ENCODE data around the gene C9orf152. TPM values are rescaled to one million over a fixed set of nuclear protein-coding genes. Genes with fewer than 3 reads are reported as not detected.

The C9orf152 gene
- total RNA-seq, 3 donors from 2014 or later (not counting 1 experiment from before 2014, with no cell fraction given): not detected

DNA sequence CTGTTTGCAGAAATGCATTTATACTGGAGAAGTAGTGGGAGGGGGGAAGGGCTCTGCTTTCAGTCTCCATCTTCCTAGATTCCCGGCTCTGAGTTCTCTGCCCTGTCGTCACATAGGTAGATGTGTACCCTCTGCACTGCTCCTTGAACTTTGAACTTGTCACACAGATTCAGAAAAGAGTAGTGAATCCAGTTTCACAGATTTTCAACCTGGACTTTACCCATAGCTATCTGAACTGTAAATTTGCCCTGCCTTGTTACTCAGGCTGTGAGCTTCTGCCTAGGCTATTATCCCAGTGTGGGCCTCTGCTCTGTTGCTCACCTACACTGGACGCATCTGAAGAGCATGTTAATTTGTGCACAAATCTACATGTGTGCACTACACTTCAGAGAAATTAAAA, 12.8 kb upstream of the C9orf152 start:
- WGBS (ENCODE audit: insufficient coverage): 86% methylated on average over 3 of the region's 3 CpGs
- Histone ChIP-seq H3K9me3 (ENCODE audit: control insufficient read depth, insufficient read depth, low read length) (no peaks in the 10 kb centered on the region), H3K27me3 (ENCODE audit: control insufficient read depth, insufficient read depth, low read length) (peaks cover 3% of the 10 kb centered on the region), H3K4me1 (ENCODE audit: control insufficient read depth, insufficient read depth, low read length) (no peaks in the 10 kb centered on the region), H3K4me3 (ENCODE audit: low read length) (no peak overlapping the region), H3K36me3 (ENCODE audit: control insufficient read depth, insufficient read depth, low read length) (no peaks in the 10 kb centered on the region), H3K27ac (ENCODE audit: low read length) (no peak overlapping the region)
- no peaks in the 10 kb centered on the region for H3K36me3 Mint-ChIP-seq
- H3K4me3 Mint-ChIP-seq: no peak overlapping the region
- H3K27me3 Mint-ChIP-seq (ENCODE audit: low read depth in 2 of 2): no peaks in the 10 kb centered on the region
- intact Hi-C loops (cut with micrococcal nuclease): no loop called here
- H3K9me3 Mint-ChIP-seq: no peaks in the 10 kb centered on the region
- no peaks in the 10 kb centered on the region for H3K4me1 Mint-ChIP-seq
- TF ChIP-seq, protein P1, sequence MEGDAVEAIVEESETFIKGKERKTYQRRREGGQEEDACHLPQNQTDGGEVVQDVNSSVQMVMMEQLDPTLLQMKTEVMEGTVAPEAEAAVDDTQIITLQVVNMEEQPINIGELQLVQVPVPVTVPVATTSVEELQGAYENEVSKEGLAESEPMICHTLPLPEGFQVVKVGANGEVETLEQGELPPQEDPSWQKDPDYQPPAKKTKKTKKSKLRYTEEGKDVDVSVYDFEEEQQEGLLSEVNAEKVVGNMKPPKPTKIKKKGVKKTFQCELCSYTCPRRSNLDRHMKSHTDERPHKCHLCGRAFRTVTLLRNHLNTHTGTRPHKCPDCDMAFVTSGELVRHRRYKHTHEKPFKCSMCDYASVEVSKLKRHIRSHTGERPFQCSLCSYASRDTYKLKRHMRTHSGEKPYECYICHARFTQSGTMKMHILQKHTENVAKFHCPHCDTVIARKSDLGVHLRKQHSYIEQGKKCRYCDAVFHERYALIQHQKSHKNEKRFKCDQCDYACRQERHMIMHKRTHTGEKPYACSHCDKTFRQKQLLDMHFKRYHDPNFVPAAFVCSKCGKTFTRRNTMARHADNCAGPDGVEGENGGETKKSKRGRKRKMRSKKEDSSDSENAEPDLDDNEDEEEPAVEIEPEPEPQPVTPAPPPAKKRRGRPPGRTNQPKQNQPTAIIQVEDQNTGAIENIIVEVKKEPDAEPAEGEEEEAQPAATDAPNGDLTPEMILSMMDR (IDR thresholded peaks at IDR 0.05): no peak
- H3K27ac Mint-ChIP-seq: no peak overlapping the region
- ATAC-seq (no peak), DNase-seq (no peak)

- ATAC-seq: no peak
- TF ChIP-seq, protein P1 (IDR thresholded peaks at IDR 0.05): peak; percentile 93
- H3K4me1 Mint-ChIP-seq: no peaks in the 10 kb centered on the region
- no peaks in the 10 kb centered on the region for H3K9me3 Mint-ChIP-seq
- H3K4me3 Mint-ChIP-seq: no peak overlapping the region
- WGBS (ENCODE audit: insufficient coverage): 36% methylated on average over 9 of the region's 10 CpGs
- Histone ChIP-seq H3K9me3 (ENCODE audit: control insufficient read depth, insufficient read depth, low read length) (no peaks in the 10 kb centered on the region), H3K27ac (ENCODE audit: low read length) (no peak overlapping the region), H3K4me1 (ENCODE audit: control insufficient read depth, insufficient read depth, low read length) (no peaks in the 10 kb centered on the region), H3K27me3 (ENCODE audit: control insufficient read depth, insufficient read depth, low read length) (no peaks in the 10 kb centered on the region), H3K4me3 (ENCODE audit: low read length) (no peak overlapping the region), H3K36me3 (ENCODE audit: control insufficient read depth, insufficient read depth, low read length) (no peaks in the 10 kb centered on the region)
- H3K36me3 Mint-ChIP-seq: no peaks in the 10 kb centered on the region
- intact Hi-C loops (cut with micrococcal nuclease): loop anchor here (1.0 to 10.0 kb wide), 3 partner anchors 35 to 643 kb away; no protein-coding TSS in a partner anchor
- no peak overlapping the region for H3K27ac Mint-ChIP-seq
- peak in 1 of 2 donors; percentile 49 for DNase-seq
- H3K27me3 Mint-ChIP-seq (ENCODE audit: low read depth in 2 of 2): no peaks in the 10 kb centered on the region
Observed at GRCh38 chr9:110217656-110218099, 9.7 kb upstream of the C9orf152 start.

DNA sequence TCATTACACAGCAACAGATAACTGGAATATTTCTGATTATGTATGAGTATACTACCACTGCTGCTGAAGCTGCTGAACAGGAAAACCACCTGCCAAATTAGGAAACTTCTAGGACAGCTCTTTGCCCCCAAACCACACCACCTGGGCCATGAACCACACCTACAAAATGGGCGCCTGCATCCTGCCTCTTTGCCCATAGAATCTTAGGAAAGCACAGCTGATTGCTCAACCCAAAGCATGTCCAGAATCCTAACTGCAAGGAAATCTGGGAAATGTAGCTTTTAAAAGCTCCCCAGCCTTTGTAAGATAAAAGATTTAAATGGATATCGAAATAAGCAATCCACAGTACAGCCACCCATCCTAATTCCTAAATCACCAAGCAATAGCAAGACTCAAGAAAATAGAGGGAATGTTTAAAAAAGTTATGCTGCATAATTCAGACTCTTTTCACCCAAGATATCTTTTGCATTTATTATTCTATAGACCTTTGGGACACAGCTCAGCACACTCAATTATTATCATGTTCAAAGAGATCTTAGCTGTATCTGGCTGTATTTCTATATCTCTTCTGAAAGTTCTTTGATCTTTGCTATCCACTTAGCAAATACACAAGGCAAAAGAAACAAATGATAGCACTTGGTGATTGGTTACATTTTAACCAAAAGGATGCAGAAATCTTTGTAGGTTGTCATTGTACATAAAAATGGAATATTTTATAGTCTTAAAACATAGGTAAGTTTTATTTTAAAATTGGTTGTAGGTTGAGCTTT, 6.8 kb upstream of the C9orf152 start:
- Mint-ChIP-seq H3K27me3 (ENCODE audit: low read depth in 2 of 2) (no peaks in the 10 kb centered on the region), H3K27ac (no peak overlapping the region), H3K36me3 (no peaks in the 10 kb centered on the region), H3K4me3 (no peak overlapping the region), H3K4me1 (no peaks in the 10 kb centered on the region), H3K9me3 (no peaks in the 10 kb centered on the region)
- Histone ChIP-seq H3K27ac (ENCODE audit: low read length) (no peak overlapping the region), H3K4me1 (ENCODE audit: control insufficient read depth, insufficient read depth, low read length) (no peaks in the 10 kb centered on the region), H3K27me3 (ENCODE audit: control insufficient read depth, insufficient read depth, low read length) (no peaks in the 10 kb centered on the region), H3K9me3 (ENCODE audit: control insufficient read depth, insufficient read depth, low read length) (no peaks in the 10 kb centered on the region), H3K36me3 (ENCODE audit: control insufficient read depth, insufficient read depth, low read length) (no peaks in the 10 kb centered on the region), H3K4me3 (ENCODE audit: low read length) (no peak overlapping the region)
- WGBS (ENCODE audit: insufficient coverage): 0% methylated on average over 1 of the region's 2 CpGs
- intact Hi-C loops (cut with micrococcal nuclease): loop anchor here (10.0 kb wide), 1 partner anchor 640 kb away; no protein-coding TSS in a partner anchor
- DNase-seq: no peak
- TF ChIP-seq, protein P1 (IDR thresholded peaks at IDR 0.05): no peak
- no peak for ATAC-seq
